ENCODE measurements around the gene DMC1. TPM values are rescaled to one million over a fixed set of nuclear protein-coding genes. Genes with fewer than 3 reads are reported as not detected.

DMC1 gene
- total and polyA plus RNA-seq, 9 of the 15 experiments (the other 6 are each of a cell fraction or from before 2014, with no cell fraction given): 5.5 to 55.5 (median 9.8) TPM

GRCh38 chr22:38490915-38491314 is 79.1 kb downstream of the DMC1 start:
- FAIRE-seq (no peak), ATAC-seq (peak; percentile 63), DNase-seq (ENCODE audit: extremely low read depth in 1 of 4, low spot score in 3 of 4) (no peak)
- H3K4me3 ChIP-seq: no peak overlapping the region
- TF ChIP-seq POLR2AphosphoS5 (IDR thresholded peaks at IDR 0.05; ENCODE audit: control insufficient read depth, insufficient read depth, low read depth, low read length) (peak; percentile 40; the same call in 1 of the 2 replicates), ATF7 (IDR thresholded peaks at IDR 0.05) (peak; percentile 43; the same call in 1 of the 2 replicates), MBD2 (IDR thresholded peaks at IDR 0.05; ENCODE audit: borderline replicate concordance, low read depth) (no peak), NFIC (IDR thresholded peaks at IDR 0.05) (peak; percentile 76), JUND (IDR thresholded peaks at IDR 0.05; ENCODE audit: borderline replicate concordance, low read depth, low read length) (0 out of 2 replicates have a peak, but pooled peaks have one; percentile 31), JUND (tag; IDR thresholded peaks at IDR 0.05; ENCODE audit: borderline replicate concordance, low read depth, low read length) (peak; percentile 38; the same call in 1 of the 3 replicates)
- TF ChIP-seq, protein P1, sequence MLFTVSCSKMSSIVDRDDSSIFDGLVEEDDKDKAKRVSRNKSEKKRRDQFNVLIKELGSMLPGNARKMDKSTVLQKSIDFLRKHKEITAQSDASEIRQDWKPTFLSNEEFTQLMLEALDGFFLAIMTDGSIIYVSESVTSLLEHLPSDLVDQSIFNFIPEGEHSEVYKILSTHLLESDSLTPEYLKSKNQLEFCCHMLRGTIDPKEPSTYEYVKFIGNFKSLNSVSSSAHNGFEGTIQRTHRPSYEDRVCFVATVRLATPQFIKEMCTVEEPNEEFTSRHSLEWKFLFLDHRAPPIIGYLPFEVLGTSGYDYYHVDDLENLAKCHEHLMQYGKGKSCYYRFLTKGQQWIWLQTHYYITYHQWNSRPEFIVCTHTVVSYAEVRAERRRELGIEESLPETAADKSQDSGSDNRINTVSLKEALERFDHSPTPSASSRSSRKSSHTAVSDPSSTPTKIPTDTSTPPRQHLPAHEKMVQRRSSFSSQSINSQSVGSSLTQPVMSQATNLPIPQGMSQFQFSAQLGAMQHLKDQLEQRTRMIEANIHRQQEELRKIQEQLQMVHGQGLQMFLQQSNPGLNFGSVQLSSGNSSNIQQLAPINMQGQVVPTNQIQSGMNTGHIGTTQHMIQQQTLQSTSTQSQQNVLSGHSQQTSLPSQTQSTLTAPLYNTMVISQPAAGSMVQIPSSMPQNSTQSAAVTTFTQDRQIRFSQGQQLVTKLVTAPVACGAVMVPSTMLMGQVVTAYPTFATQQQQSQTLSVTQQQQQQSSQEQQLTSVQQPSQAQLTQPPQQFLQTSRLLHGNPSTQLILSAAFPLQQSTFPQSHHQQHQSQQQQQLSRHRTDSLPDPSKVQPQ (CRISPR knock-in tag; IDR thresholded peaks at IDR 0.05; ENCODE audit: borderline replicate concordance): no peak
- BruUV-seq (replicated peaks): no TSS peak
- no peaks in the 10 kb centered on the region for H3K27me3 ChIP-seq (ENCODE audit: control insufficient read depth in 2 of 2, insufficient read depth in 2 of 2, low read length in 2 of 2)
- H3K9me3 ChIP-seq (replicated peaks; ENCODE audit: control insufficient read depth, insufficient read depth, low read depth, low read length): no peaks in the 10 kb centered on the region
- ChIA-PET POLR2A (interaction anchor here (1.6 to 2.9 kb wide), 4 partner anchors 8 to 12 kb away, joined by 4 to 13 read pairs (median 8); no protein-coding TSS in a partner anchor), CTCF (ENCODE audit: low intra/inter-chr PET ratio) (no interaction called here)
- H3K79me2 ChIP-seq (ENCODE audit: control insufficient read depth, insufficient read depth, low read length): peaks cover 4% of the 10 kb centered on the region
- H3K36me3 ChIP-seq (ENCODE audit: control insufficient read depth, insufficient read depth, low read length): peaks cover 94% of the 10 kb centered on the region
- intact Hi-C loops (cut with micrococcal nuclease) (no loop called here), in situ Hi-C loops (cut with MboI) (no loop called here)
- H2AFZ ChIP-seq (ENCODE audit: low read depth, low read length): no peak overlapping the region
- 88% methylated on average over 1 of the region's 1 CpG for WGBS (ENCODE audit: insufficient coverage, low coverage, missing lambda C conversion rate)
- H3K4me2 ChIP-seq (ENCODE audit: insufficient read depth, low read length): no peak overlapping the region
- H4K20me1 ChIP-seq (replicated peaks; ENCODE audit: control insufficient read depth, insufficient read depth, low read length): no peaks in the 10 kb centered on the region
- peaks cover 3% of the 10 kb centered on the region for H3K9me1 ChIP-seq (ENCODE audit: control insufficient read depth, insufficient read depth, low read length)
- no peaks in the 10 kb centered on the region for H3K4me1 ChIP-seq (replicated peaks in 1 of 2; ENCODE audit: control insufficient read depth in 2 of 2, insufficient read depth in 2 of 2, low read length in 2 of 2)
- peak overlapping the region; percentile 53; the same call in 1 of the 3 replicates for H3K27ac ChIP-seq (ENCODE audit: extremely low read depth, low read depth, low read length)
- no peak overlapping the region for H3K9ac ChIP-seq (ENCODE audit: insufficient read depth in 1 of 2, low read depth in 2 of 2, low read length in 2 of 2)

All from K562 (cell line).